ENCODE data around the gene ART4.

The ART4 gene

GRCh38 chr12:14811486-14811885 lies 31.8 kb downstream of the ART4 start:
- DNase-seq (ENCODE audit: low read depth, low spot score): no peak

- DNase-seq (ENCODE audit: low read depth, low spot score): no peak
Observed at GRCh38 chr12:14810953-14811483, 32.3 kb downstream of the ART4 start.

GRCh38 chr12:14810167-14810952 lies 33.0 kb downstream of the ART4 start:
- DNase-seq (ENCODE audit: low read depth, low spot score): no peak

GRCh38 chr12:14803830-14804160 lies 39.5 kb downstream of the ART4 start:
- no peak for DNase-seq (ENCODE audit: low read depth, low spot score)

GRCh38 chr12:14803011-14803829 lies 40.1 kb downstream of the ART4 start, which contains the start of the genes C12orf60 and WBP11:
Gene C12orf60 (plus strand): TSS chr12:14803670. CDS start chr12:14822936, 19,266 bp downstream.
Gene WBP11 (minus strand): TSS chr12:14803478. CDS start chr12:14801383, 2,095 bp downstream.
- peak; percentile 84 for DNase-seq (ENCODE audit: low read depth, low spot score)

GRCh38 chr12:14802721-14803010 lies 40.7 kb downstream of the ART4 start:
- DNase-seq (ENCODE audit: low read depth, low spot score): no peak

- no peak for DNase-seq (ENCODE audit: low read depth, low spot score)
Observed at GRCh38 chr12:14802247-14802646, 41.1 kb downstream of the ART4 start.

GRCh38 chr12:14795028-14795448 lies 48.3 kb downstream of the ART4 start:
- DNase-seq (ENCODE audit: low read depth, low spot score): no peak

- DNase-seq (ENCODE audit: low read depth, low spot score): no peak
Observed at GRCh38 chr12:14785568-14785967, 57.8 kb downstream of the ART4 start.

- no peak for DNase-seq (ENCODE audit: low read depth, low spot score)
Observed at GRCh38 chr12:14784471-14784870, 58.9 kb downstream of the ART4 start.

GRCh38 chr12:14782756-14783155 lies 60.6 kb downstream of the ART4 start:
- DNase-seq (ENCODE audit: low read depth, low spot score): no peak

- no peak for DNase-seq (ENCODE audit: low read depth, low spot score)
Observed at GRCh38 chr12:14781563-14781962, 61.8 kb downstream of the ART4 start.

- no peak for DNase-seq (ENCODE audit: low read depth, low spot score)
Observed at GRCh38 chr12:14780859-14781258, 62.5 kb downstream of the ART4 start.

- DNase-seq (ENCODE audit: low read depth, low spot score): no peak
Observed at GRCh38 chr12:14779834-14780233, 63.5 kb downstream of the ART4 start.

- no peak for DNase-seq (ENCODE audit: low read depth, low spot score)
Observed at GRCh38 chr12:14777271-14777670, 66.1 kb downstream of the ART4 start.

GRCh38 chr12:14776236-14776961 lies 66.9 kb downstream of the ART4 start:
- DNase-seq (ENCODE audit: low read depth, low spot score): no peak

- DNase-seq (ENCODE audit: low read depth, low spot score): no peak
Observed at GRCh38 chr12:14775636-14775980, 67.7 kb downstream of the ART4 start.
